Endodermal cell (in vitro differentiated cells): ENCODE measurements around the gene PCCA. TPM values are rescaled to one million over a fixed set of nuclear protein-coding genes. Genes with fewer than 3 reads are reported as not detected.

Experiments
- DNase-seq: peaks from one replicate; pipeline ENCODE4 v3.0.0-alpha.2; 2017
- H3K27ac ChIP-seq: 2 replicates; pipeline ENCODE4 v1.5.1; 2013; ENCODE audit warnings: mild to moderate bottlenecking, low read depth, low read length, moderate library complexity
- H3K27me3 ChIP-seq: 2 replicates; pipeline ENCODE4 v1.6.1; 2013; ENCODE audit warnings: mild to moderate bottlenecking, low read length, moderate library complexity; ENCODE audit not compliant: insufficient read depth, control insufficient read depth, poor library complexity, severe bottlenecking
- H3K36me3 ChIP-seq: 2 replicates; pipeline ENCODE4 v1.7.0; 2013; ENCODE audit warnings: mild to moderate bottlenecking, low read length, moderate library complexity; ENCODE audit not compliant: control insufficient read depth, insufficient read depth
- H3K4me1 ChIP-seq: one replicate; pipeline ENCODE4 v1.7.0; 2013; ENCODE audit warnings: low read length; ENCODE audit not compliant: control insufficient read depth, insufficient read depth
- H3K4me3 ChIP-seq: 2 replicates; pipeline ENCODE4 v1.5.1; 2013; ENCODE audit warnings: mild to moderate bottlenecking, low read length, moderate library complexity
- H3K9ac ChIP-seq: 2 replicates; pipeline ENCODE4 v1.6.1; 2013; ENCODE audit warnings: mild to moderate bottlenecking, low read length, moderate library complexity; ENCODE audit not compliant: poor library complexity, severe bottlenecking; ENCODE audit errors: extremely low read depth
- H3K9me3 ChIP-seq: 2 replicates; pipeline ENCODE4 v1.6.1; 2013; ENCODE audit warnings: mild to moderate bottlenecking, low read length, moderate library complexity; ENCODE audit not compliant: control insufficient read depth
- H3K27ac Mint-ChIP-seq: 2 replicates; pipeline ENCODE4 v1.8.0; 2020; ENCODE audit warnings: mixed read lengths
- H3K27me3 Mint-ChIP-seq: 2 replicates; pipeline ENCODE4 v1.8.0; 2021; ENCODE audit warnings: mild to moderate bottlenecking, mixed read lengths; ENCODE audit not compliant: insufficient read depth
- H3K36me3 Mint-ChIP-seq: 2 replicates; pipeline ENCODE4 v1.8.0; 2020; ENCODE audit warnings: low read depth, mixed read lengths
- H3K4me1 Mint-ChIP-seq: 2 replicates; pipeline ENCODE4 v1.8.0; 2020; ENCODE audit warnings: mixed read lengths
- H3K4me3 Mint-ChIP-seq: 2 replicates; pipeline ENCODE4 v1.8.0; 2020; ENCODE audit warnings: mild to moderate bottlenecking, moderate library complexity, mixed read lengths
- H3K9me3 Mint-ChIP-seq: 2 replicates; pipeline ENCODE4 v1.8.0; 2020; ENCODE audit warnings: mild to moderate bottlenecking, mixed read lengths
- CTCF ChIP-seq: fragments of 200-600 bp; sonication (generic); conservative IDR thresholded peaks from 2 replicates; pipeline ENCODE4 v1.5.0; 2021; ENCODE audit warnings: antibody characterized with exemption, mild to moderate bottlenecking
- WGBS, 2 experiments: methylation state at CpG; one replicate each; pipeline versions ENCODE4 v1.1.5 to v1.1.7; 2013; ENCODE audit warnings: missing lambda C conversion rate in 2 of 2, mixed read lengths in 1 of 2; ENCODE audit not compliant: insufficient coverage in 1 of 2, insufficient read length in 1 of 2; 5-methylcytosine and 5-hydroxymethylcytosine counted together
- total RNA-seq, 2 donors: library from RNA; stranded (reverse); fragmentation: NEBNext Ultra II Directional in 1 of 2; extraction: Animal tissue kit (Norgen Biotek cat#: 25700) in 1 of 2; gene quantifications; 2 replicates in 1 of 2; 3 replicates in 1 of 2; pipeline ENCODE4 v1.2.1, GENCODE V29; 2021

PCCA gene
- total RNA-seq, 2 donors from 2014 or later: 60.2 to 67.2 TPM

GRCh38 chr13:100564444-100565223 is 475.7 kb downstream of the PCCA start:
- Mint-ChIP-seq H3K4me3 (no peak overlapping the region), H3K9me3 (peaks cover 27% of the 10 kb centered on the region), H3K36me3 (peaks cover 8% of the 10 kb centered on the region), H3K4me1 (peaks cover 2% of the 10 kb centered on the region), H3K27ac (no peak overlapping the region), H3K27me3 (no peaks in the 10 kb centered on the region)
- 93 to 94% methylated on average over 9 to 13 of the region's 13 CpGs for WGBS, 2 experiments
- Histone ChIP-seq H3K27ac (no peak overlapping the region), H3K4me1 (no peaks in the 10 kb centered on the region), H3K9ac (no peak overlapping the region), H3K27me3 (no peaks in the 10 kb centered on the region), H3K9me3 (peaks cover 18% of the 10 kb centered on the region), H3K4me3 (no peak overlapping the region), H3K36me3 (no peaks in the 10 kb centered on the region)
- DNase-seq: no peak
- no peak for TF ChIP-seq CTCF

GRCh38 chr13:100565286-100565685 is 476.4 kb downstream of the PCCA start:
- TF ChIP-seq CTCF: no peak
- WGBS, 2 experiments: 71 to 77% methylated on average over 6 to 8 of the region's 8 CpGs

GRCh38 chr13:100566543-100566942 is 477.6 kb downstream of the PCCA start:
- Histone ChIP-seq H3K9ac (no peak overlapping the region), H3K36me3 (no peaks in the 10 kb centered on the region), H3K27ac (no peak overlapping the region), H3K9me3 (peaks cover 18% of the 10 kb centered on the region), H3K4me3 (no peak overlapping the region), H3K4me1 (no peaks in the 10 kb centered on the region), H3K27me3 (no peaks in the 10 kb centered on the region)
- no peak for DNase-seq
- Mint-ChIP-seq H3K4me1 (peaks cover 2% of the 10 kb centered on the region), H3K27me3 (no peaks in the 10 kb centered on the region), H3K27ac (no peak overlapping the region), H3K9me3 (peaks cover 32% of the 10 kb centered on the region), H3K36me3 (peaks cover 8% of the 10 kb centered on the region), H3K4me3 (no peak overlapping the region)
- WGBS, 2 experiments: 95 to 97% methylated on average over 4 to 6 of the region's 6 CpGs
- no peak for TF ChIP-seq CTCF

More at GRCh38 chr13:100565286-100565685, 476.4 kb downstream of the PCCA start:
- Histone ChIP-seq H3K27ac (no peak overlapping the region), H3K4me1 (no peaks in the 10 kb centered on the region), H3K27me3 (no peaks in the 10 kb centered on the region), H3K9ac (no peak overlapping the region), H3K9me3 (peaks cover 18% of the 10 kb centered on the region), H3K4me3 (no peak overlapping the region), H3K36me3 (no peaks in the 10 kb centered on the region)
- Mint-ChIP-seq H3K9me3 (peaks cover 32% of the 10 kb centered on the region), H3K27me3 (no peaks in the 10 kb centered on the region), H3K4me3 (no peak overlapping the region), H3K36me3 (peaks cover 8% of the 10 kb centered on the region), H3K4me1 (peaks cover 2% of the 10 kb centered on the region), H3K27ac (no peak overlapping the region)
- no peak for DNase-seq
